Measurements from ENCODE around the gene IL17C.

DNA sequence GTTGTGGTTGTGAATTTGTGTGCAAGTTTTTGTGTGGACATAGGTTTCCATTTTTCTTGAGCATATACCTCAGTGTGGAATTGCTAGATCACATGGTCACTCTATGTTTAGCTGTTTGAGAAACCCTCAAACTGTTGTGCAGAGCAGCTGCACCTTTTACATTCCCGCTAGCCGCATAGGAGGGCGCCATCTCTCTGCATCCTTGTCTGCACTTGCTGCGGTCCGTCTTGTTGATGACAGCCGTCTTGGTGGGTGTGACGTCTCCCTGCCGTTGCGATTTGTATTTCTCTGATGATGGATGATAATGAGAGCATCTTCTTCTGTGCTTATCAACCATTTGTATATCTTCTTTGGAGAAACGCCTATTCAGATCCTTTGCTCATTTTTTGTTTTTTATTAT, 25.1 kb upstream of the IL17C start:
- TF ChIP-seq, protein P1, sequence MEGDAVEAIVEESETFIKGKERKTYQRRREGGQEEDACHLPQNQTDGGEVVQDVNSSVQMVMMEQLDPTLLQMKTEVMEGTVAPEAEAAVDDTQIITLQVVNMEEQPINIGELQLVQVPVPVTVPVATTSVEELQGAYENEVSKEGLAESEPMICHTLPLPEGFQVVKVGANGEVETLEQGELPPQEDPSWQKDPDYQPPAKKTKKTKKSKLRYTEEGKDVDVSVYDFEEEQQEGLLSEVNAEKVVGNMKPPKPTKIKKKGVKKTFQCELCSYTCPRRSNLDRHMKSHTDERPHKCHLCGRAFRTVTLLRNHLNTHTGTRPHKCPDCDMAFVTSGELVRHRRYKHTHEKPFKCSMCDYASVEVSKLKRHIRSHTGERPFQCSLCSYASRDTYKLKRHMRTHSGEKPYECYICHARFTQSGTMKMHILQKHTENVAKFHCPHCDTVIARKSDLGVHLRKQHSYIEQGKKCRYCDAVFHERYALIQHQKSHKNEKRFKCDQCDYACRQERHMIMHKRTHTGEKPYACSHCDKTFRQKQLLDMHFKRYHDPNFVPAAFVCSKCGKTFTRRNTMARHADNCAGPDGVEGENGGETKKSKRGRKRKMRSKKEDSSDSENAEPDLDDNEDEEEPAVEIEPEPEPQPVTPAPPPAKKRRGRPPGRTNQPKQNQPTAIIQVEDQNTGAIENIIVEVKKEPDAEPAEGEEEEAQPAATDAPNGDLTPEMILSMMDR (IDR thresholded peaks at IDR 0.05) = no peak
- TF ChIP-seq POLR2AphosphoS5 (IDR thresholded peaks at IDR 0.05) (no peak), POLR2A (IDR thresholded peaks at IDR 0.05) (no peak)

Measured in prostate gland (tissue), 2 donors.